Endothelial cell of umbilical vein (primary cell): Measurements from ENCODE around the gene KLK5. TPM values are rescaled to one million over a fixed set of nuclear protein-coding genes. Genes with fewer than 3 reads are reported as not detected.

Experiments used
- BruUV-seq: library from RNA; stranded (reverse); fragments of 400-500 nt; replicated peaks from 2 replicates; lab custom pipeline; 2021; lab: Mats Ljungman, UMichigan
- CTCF ChIA-PET: fragments of 300-600, 350-600 bp; sonication (Branson Sonifier 250); formaldehyde crosslinking; loops from one replicate; lab custom pipeline; 2021; ENCODE audit warnings: antibody characterized with exemption, inconsistent platforms; lab: Charles Lee
- POLR2A ChIA-PET: fragments of 300-600, 350-600 bp; sonication (Branson Sonifier 250); formaldehyde crosslinking; loops from one replicate; lab custom pipeline; 2021; ENCODE audit warnings: antibody characterized with exemption, inconsistent platforms; lab: Charles Lee
- DNase-seq: peaks from one replicate; pipeline ENCODE4 v3.0.0-alpha.2; 2011; ENCODE audit warnings: low read depth, low spot score
- FAIRE-seq: peaks from 2 replicates; lab custom pipeline; 2011; peaks lifted over from hg19 to GRCh38; lab: Jason Lieb, UNC
- H2AFZ ChIP-seq: 2 replicates; pipeline ENCODE4 v1.6.0; 2012; ENCODE audit warnings: low read depth, low read length, control low read depth, inconsistent platforms
- H3K27ac ChIP-seq: 2 replicates; pipeline ENCODE4 v1.5.1; 2011; ENCODE audit warnings: low read depth, mild to moderate bottlenecking, control low read depth, low read length, moderate library complexity; ENCODE audit not compliant: insufficient read depth
- H3K27me3 ChIP-seq, 2 experiments: 2 replicates each; pipeline versions ENCODE4 v1.6.0 to v1.6.1; 2011; ENCODE audit warnings: low read length in 2 of 2, mixed read lengths in 1 of 2; ENCODE audit not compliant: control insufficient read depth in 2 of 2, insufficient read depth in 2 of 2
- H3K36me3 ChIP-seq, 2 experiments: 2 replicates in 1 of 2; 3 replicates in 1 of 2; pipeline ENCODE4 v1.5.1; 2011; ENCODE audit warnings: low read length in 2 of 2, mild to moderate bottlenecking in 1 of 2, moderate library complexity in 1 of 2; ENCODE audit not compliant: control insufficient read depth in 2 of 2, insufficient read depth in 2 of 2; ENCODE audit errors: extremely low read depth in 1 of 2
- H3K4me1 ChIP-seq: 3 replicates; pipeline ENCODE4 v1.5.1; 2011; ENCODE audit warnings: mild to moderate bottlenecking, low read length; ENCODE audit not compliant: control insufficient read depth, insufficient read depth; ENCODE audit errors: extremely low read depth
- H3K4me2 ChIP-seq: 2 replicates; pipeline ENCODE4 v1.6.1; 2011; ENCODE audit warnings: low read length, control low read depth, mixed read lengths; ENCODE audit not compliant: insufficient read depth
- H3K4me3 ChIP-seq, 3 experiments: fragments of 200-600 bp in 1 of 3; sonication (generic), shearing (Covaris generic) in 1 of 3; replicated peaks in 1 of 3; 2 replicates each; pipeline ENCODE4 v1.5.1; 2011 to 2016; ENCODE audit warnings: control low read depth in 3 of 3, low read length in 3 of 3, mild to moderate bottlenecking in 2 of 3, inconsistent platforms in 1 of 3, low read depth in 1 of 3, moderate library complexity in 1 of 3; ENCODE audit not compliant: insufficient read depth in 1 of 3
- H3K79me2 ChIP-seq: 2 replicates; pipeline ENCODE4 v1.6.0; 2012; ENCODE audit warnings: low read length, inconsistent platforms; ENCODE audit not compliant: control insufficient read depth, insufficient read depth
- H3K9ac ChIP-seq: replicated peaks from 2 replicates; pipeline ENCODE3; 2011; ENCODE audit warnings: low read length, control low read depth; ENCODE audit not compliant: insufficient read depth; ENCODE audit errors: extremely low read depth
- H3K9me1 ChIP-seq: replicated peaks from 3 replicates; pipeline ENCODE4 v1.6.0; 2011; ENCODE audit warnings: mild to moderate bottlenecking, low read length; ENCODE audit not compliant: control insufficient read depth, insufficient read depth; ENCODE audit errors: extremely low read depth
- H3K9me3 ChIP-seq: replicated peaks from 2 replicates; pipeline ENCODE4 v1.5.1; 2012; ENCODE audit warnings: low read length, inconsistent platforms; ENCODE audit not compliant: control insufficient read depth, insufficient read depth
- H4K20me1 ChIP-seq: replicated peaks from 2 replicates; pipeline ENCODE3; 2011; ENCODE audit warnings: mild to moderate bottlenecking, low read length; ENCODE audit not compliant: control insufficient read depth, insufficient read depth; ENCODE audit errors: extremely low read depth
- EZH2 ChIP-seq: IDR thresholded peaks from 2 replicates; pipeline ENCODE4 v1.6.1; 2012; ENCODE audit warnings: borderline replicate concordance, low read depth, mild to moderate bottlenecking, moderate library complexity, low read length, inconsistent platforms; ENCODE audit not compliant: severe bottlenecking
- GATA2 ChIP-seq: IDR thresholded peaks from 2 replicates; pipeline ENCODE4 v1.7.0; 2011; ENCODE audit warnings: low read depth, mild to moderate bottlenecking, moderate library complexity, mixed read lengths, low read length; ENCODE audit not compliant: insufficient read length, insufficient read depth
- JUN ChIP-seq: IDR thresholded peaks from 2 replicates; pipeline ENCODE4 v1.6.1; 2011; ENCODE audit warnings: borderline replicate concordance, low read depth; ENCODE audit not compliant: insufficient read length, insufficient read depth
- MYC ChIP-seq: IDR thresholded peaks from one replicate; pipeline ENCODE4 v1.6.1; 2011; ENCODE audit warnings: mild to moderate bottlenecking, low read depth, low read length
- POLR2A ChIP-seq: IDR thresholded peaks from 2 replicates; pipeline ENCODE4 v1.6.1; 2012; ENCODE audit warnings: low read depth, mild to moderate bottlenecking, control low read depth, low read length
- POLR2AphosphoS5 ChIP-seq: IDR thresholded peaks from 2 replicates; pipeline ENCODE4 v1.6.1; 2012; ENCODE audit warnings: low read depth, mild to moderate bottlenecking, control low read depth, low read length, moderate library complexity; ENCODE audit not compliant: insufficient read depth
- dilution Hi-C: fragments of 300-500 bp; cut with MboI; formaldehyde crosslinking; loops from one replicate; pipeline ENCODE4 v1.15.0; 2019; ENCODE audit warnings: low sequenced_read_pairs; ENCODE audit not compliant: extremely low pct_ligation_motif_present
- intact Hi-C: fragments of 100-400 bp; cut with micrococcal nuclease; formaldehyde crosslinking; loops from one replicate; pipeline ENCODE4 v1.10.0; 2022
- polyA plus RNA-seq, 4 experiments: library from polyadenylated mRNA; depleted of rRNA in 3 of 4; stranded (reverse) in 3 of 4; unstranded in 1 of 4; fragments of >200 nt; gene quantifications; 2 replicates each; pipeline versions ENCODE4 v1.2.1 to v1.2.3, GENCODE V29; 2011 to 2012; ENCODE audit warnings: missing spikeins in 1 of 4
- total RNA-seq: library from RNA; stranded (reverse); gene quantifications from 2 replicates; pipeline ENCODE4 v1.2.3, GENCODE V29; 2021
- TF ChIP-seq, protein P1 (sequence below): IDR thresholded peaks from 2 replicates; pipeline ENCODE4 v1.6.1; 2011; ENCODE audit not compliant: insufficient read depth, insufficient read length

KLK5 gene
- total and polyA plus RNA-seq, 2 donors (not counting 3 experiments of a cell fraction or from before 2014, with no cell fraction given) = not detected

DNA sequence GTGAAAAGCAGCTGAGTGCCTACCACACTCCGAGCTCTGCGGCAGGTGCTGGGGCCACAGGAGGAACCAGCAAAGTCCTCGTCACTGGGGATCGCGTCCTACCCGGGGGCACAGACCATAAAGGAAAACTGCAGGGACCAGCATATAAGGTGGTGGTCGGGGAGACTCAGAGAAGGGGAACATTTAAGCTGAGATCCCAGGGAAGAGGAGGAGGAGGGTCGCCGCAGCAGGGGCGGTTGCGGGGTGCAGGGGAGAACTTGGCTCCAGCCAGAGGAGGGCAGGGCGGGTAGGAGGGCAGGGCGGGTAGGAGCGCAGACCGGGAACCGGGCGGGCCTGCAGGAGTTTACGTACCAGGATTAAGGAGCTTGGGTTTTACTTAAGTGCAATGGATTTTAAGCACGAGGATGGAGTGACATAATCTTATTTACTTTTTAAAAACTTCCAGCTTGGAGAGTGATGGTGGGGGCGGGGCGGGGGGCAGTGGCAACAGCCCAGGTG lies 40.7 kb downstream of the KLK5 start:
- Histone ChIP-seq H2AFZ (no peak overlapping the region), H4K20me1 (no peaks in the 10 kb centered on the region), H3K9ac (no peak overlapping the region), H3K9me1 (no peaks in the 10 kb centered on the region), H3K4me3 (no peak overlapping the region), H3K9me3 (no peaks in the 10 kb centered on the region), H3K79me2 (no peaks in the 10 kb centered on the region), H3K36me3 (no peaks in the 10 kb centered on the region), H3K27ac (no peak overlapping the region), H3K27me3 (peaks cover 18 to 24% of the 10 kb centered on the region in 2 experiments), H3K4me2 (no peak overlapping the region), H3K4me1 (no peaks in the 10 kb centered on the region)
- intact Hi-C loops = loop anchor here (10.0 kb wide), 1 partner anchor 1183 kb away; the partner anchor contains the start of gene ZNF841
- FAIRE-seq = no peak
- CTCF ChIA-PET = interaction anchor here (0.8 kb wide), 1 partner anchor 10 kb away, joined by 3 read pairs; no protein-coding TSS in a partner anchor
- no peak for DNase-seq
- POLR2A ChIA-PET = no interaction called here
- dilution Hi-C loops = no loop called here
- BruUV-seq = no TSS peak
- TF ChIP-seq, protein P1, sequence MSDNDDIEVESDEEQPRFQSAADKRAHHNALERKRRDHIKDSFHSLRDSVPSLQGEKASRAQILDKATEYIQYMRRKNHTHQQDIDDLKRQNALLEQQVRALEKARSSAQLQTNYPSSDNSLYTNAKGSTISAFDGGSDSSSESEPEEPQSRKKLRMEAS = no peak
- no peak for TF ChIP-seq POLR2AphosphoS5
- no peak for TF ChIP-seq GATA2
- no peak for TF ChIP-seq JUN
- TF ChIP-seq EZH2 = no peak
- no peak for TF ChIP-seq POLR2A
- TF ChIP-seq MYC = no peak
